ENCODE results near the gene MAN1A1. TPM values are rescaled to one million over a fixed set of nuclear protein-coding genes. Genes with fewer than 3 reads are reported as not detected.

MAN1A1 gene
- total RNA-seq, 4 donors from 2014 or later = 19.0 to 34.8 (median 21.1) TPM

- TF ChIP-seq CTCF (IDR thresholded peaks at IDR 0.05 in 4 of 5, conservative IDR thresholded peaks at IDR 0.05 in 1 of 5) = no peak
- no peak for TF ChIP-seq POLR2A (IDR thresholded peaks at IDR 0.05)
- no peaks in the 10 kb centered on the region for H3K27me3 ChIP-seq
- in situ Hi-C loops (cut with MboI; ENCODE audit: low sequenced_read_pairs in 4 of 4) (no loop called here), intact Hi-C loops (cut with DNase I; ENCODE audit: low total_unique reads) (no loop called here)
- no peak for DNase-seq
- no peaks in the 10 kb centered on the region for H3K36me3 ChIP-seq
- H3K4me1 ChIP-seq = no peaks in the 10 kb centered on the region
- H3K9me3 ChIP-seq = no peaks in the 10 kb centered on the region
- no peak overlapping the region for H3K27ac ChIP-seq
- peak; percentile 47 to 56 for ATAC-seq
- H3K4me3 ChIP-seq = no peak overlapping the region
These were observed 76.0 kb downstream of the MAN1A1 start for GRCh38 chr6:119273272-119274196.

DNA sequence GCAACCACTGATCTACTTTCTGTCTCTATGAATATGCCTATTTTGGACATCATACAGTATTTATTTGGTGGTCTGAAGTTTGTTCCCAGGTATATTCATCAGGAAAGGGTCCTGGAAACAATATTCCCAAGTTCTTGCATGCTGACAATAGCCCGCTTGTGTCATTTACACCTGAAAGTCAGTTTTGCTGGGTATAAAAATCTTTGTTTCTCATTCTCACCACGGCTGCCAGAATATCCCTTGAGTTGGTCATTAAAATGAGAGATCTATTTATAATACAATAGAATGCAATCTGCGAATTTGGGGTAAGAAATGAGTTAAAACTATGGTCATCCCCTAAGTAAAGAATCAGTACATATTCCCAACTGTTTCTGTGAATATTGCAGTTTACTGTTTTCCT is 79.0 kb downstream of the MAN1A1 start:
- DNase-seq = no peak
- H3K27ac ChIP-seq = no peak overlapping the region
- H3K9me3 ChIP-seq = no peaks in the 10 kb centered on the region
- intact Hi-C loops (cut with DNase I; ENCODE audit: low total_unique reads) (no loop called here), in situ Hi-C loops (cut with MboI; ENCODE audit: low sequenced_read_pairs in 4 of 4) (no loop called here)
- no peaks in the 10 kb centered on the region for H3K27me3 ChIP-seq
- no peak overlapping the region for H3K4me3 ChIP-seq
- H3K4me1 ChIP-seq = no peaks in the 10 kb centered on the region
- TF ChIP-seq CTCF (IDR thresholded peaks at IDR 0.05 in 4 of 5, conservative IDR thresholded peaks at IDR 0.05 in 1 of 5) = no peak
- TF ChIP-seq POLR2A (IDR thresholded peaks at IDR 0.05) = no peak
- ATAC-seq = no peak
- H3K36me3 ChIP-seq = no peaks in the 10 kb centered on the region

DNA sequence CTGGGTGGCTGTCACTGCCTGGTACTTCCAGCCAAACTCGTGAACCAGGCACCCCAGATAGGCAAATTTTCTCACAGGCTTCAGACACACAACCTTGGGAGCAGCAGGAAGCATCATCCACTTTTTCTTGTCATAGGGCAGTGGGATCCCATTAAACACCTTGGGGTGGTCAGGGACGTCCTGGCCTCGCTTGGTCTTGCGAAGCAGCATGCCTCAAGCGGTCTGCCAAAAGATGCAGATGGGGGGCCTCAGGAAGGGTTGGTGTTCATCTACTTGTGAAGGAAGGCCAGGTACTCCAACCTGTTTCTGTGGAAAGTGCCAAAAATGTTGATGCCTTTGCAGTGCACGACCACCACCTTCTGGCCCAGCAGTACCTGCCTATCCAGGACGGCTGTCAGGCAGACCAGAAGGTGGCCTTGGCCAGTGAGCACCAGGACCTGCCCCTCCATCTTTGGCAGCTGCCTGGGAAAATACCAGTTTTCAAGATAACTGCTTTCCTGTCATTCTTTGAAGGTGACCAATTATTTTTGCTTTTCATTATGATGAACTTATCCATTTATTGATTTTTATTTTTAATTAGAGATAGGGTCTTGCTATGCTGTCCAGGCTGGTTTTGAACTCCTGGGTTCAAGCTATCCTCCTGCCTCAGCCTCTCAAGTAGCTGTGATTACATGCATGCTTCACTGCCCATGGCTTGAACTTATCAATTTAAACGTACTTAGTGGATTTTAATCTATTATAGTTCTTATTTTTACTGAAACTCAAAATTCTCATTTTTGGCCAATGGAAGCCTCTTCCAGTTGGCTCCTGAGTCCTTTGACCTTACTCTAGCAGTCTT is 80.1 kb downstream of the MAN1A1 start:
- H3K36me3 ChIP-seq = no peaks in the 10 kb centered on the region
- DNase-seq = no peak
- no peaks in the 10 kb centered on the region for H3K4me1 ChIP-seq
- intact Hi-C loops (cut with DNase I; ENCODE audit: low total_unique reads) (no loop called here), in situ Hi-C loops (cut with MboI; ENCODE audit: low sequenced_read_pairs in 4 of 4) (no loop called here)
- TF ChIP-seq POLR2A (IDR thresholded peaks at IDR 0.05) (no peak), CTCF (IDR thresholded peaks at IDR 0.05 in 4 of 5, conservative IDR thresholded peaks at IDR 0.05 in 1 of 5) (no peak)
- no peak overlapping the region for H3K4me3 ChIP-seq
- no peaks in the 10 kb centered on the region for H3K9me3 ChIP-seq
- H3K27ac ChIP-seq = no peak overlapping the region
- no peak for ATAC-seq
- H3K27me3 ChIP-seq = no peaks in the 10 kb centered on the region

DNA sequence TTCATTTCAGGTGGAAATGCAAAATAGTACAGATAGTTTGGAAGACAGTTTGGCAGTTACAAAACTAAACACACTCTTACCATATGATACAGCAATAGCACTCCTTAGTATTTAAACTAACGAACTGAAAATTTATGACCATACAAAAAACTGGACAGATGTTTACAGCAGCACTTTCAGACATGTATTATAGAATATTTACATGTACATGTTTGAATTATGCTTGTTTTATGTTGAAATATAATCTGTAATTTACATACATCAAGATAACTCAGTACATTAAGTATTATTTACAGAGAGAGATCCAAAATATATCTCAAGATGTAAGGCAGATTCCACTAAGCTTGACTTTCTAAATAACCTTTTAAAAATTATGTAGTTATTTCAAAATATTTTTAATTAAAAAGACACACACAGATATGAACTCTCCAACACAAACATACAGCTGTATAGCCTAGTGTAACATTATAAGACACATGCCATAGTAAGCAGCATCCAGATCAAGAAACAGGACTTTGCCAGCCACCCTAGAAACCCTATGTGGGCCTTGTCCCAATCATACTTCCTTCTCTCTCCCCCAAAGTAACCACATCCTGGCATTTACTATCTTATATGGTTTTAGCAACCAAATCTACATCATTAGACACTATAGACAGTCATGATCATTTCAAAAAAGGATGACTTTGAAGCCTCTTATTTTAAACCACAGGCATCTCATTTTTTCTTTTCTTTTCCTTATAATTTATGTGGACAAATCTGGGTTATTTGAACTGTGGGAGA is 82.2 kb downstream of the MAN1A1 start:
- no peak for TF ChIP-seq CTCF (IDR thresholded peaks at IDR 0.05 in 4 of 5, conservative IDR thresholded peaks at IDR 0.05 in 1 of 5)
- TF ChIP-seq POLR2A (IDR thresholded peaks at IDR 0.05) = no peak
- in situ Hi-C loops (cut with MboI; ENCODE audit: low sequenced_read_pairs in 4 of 4) = no loop called here
- Histone ChIP-seq H3K36me3 (no peaks in the 10 kb centered on the region), H3K4me1 (no peaks in the 10 kb centered on the region), H3K27me3 (no peaks in the 10 kb centered on the region), H3K27ac (no peak overlapping the region), H3K4me3 (no peak overlapping the region), H3K9me3 (no peaks in the 10 kb centered on the region)
- intact Hi-C loops (cut with DNase I; ENCODE audit: low total_unique reads) = no loop called here
- DNase-seq = no peak
- ATAC-seq = no peak

Data from gastrocnemius medialis (tissue), 4 donors.